Stimulated activated CD4-positive, alpha-beta T cell treated with anti-CD3 and anti-CD28 coated beads, TNF-alpha, amount 100 ng/mL, for 24 hours (primary cell): ENCODE measurements around the gene CLPTM1L.
"Not testable (repeated sequence)": the region's sequence is repeated elsewhere in the genome, so short reads cannot be mapped to it uniquely, and the experiment has no call there.

Experiments
- DNase-seq, 3 experiments: peaks; one replicate each; pipeline ENCODE4 v3.0.0-alpha.2; 2020; ENCODE audit warnings: low read depth in 3 of 3

Gene CLPTM1L

DNA sequence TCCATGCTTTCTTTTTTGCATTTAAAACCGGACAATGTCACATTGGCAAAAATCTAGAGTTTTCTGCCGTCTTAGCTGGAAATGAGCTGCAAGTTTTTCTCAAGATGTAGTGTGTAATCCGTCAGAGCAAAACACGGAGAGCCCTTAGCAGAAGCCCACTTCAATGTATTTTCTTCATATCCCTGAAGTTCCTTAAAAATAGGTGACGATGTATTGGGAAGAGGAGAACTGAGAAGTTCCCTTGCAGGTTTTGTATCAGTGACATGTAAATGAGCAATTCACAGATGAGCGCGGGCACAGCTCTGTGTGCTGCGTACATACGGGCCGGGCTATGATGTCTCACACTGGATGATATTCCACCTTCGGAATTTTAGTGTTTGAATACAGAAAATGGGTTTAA lies 14.8 kb upstream of the CLPTM1L start:
- no peak for DNase-seq

- DNase-seq: no peak
Measured at GRCh38 chr5:1359031-1359645, 14.2 kb upstream of the CLPTM1L start.

DNA sequence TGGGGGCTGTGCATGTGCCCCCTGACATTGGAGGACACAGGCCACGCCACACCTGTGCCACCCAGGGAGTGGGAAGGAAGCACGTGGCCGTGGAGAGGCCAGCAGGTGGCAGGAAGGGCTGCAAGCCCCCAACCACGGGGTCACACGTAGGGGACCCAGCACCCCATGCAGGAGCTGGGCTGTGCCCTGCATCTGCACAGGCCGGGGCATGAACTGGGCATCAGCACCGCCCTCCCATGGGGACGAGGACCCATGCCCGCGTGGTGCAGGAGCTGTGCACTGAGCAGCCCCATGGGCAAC lies 13.8 kb upstream of the CLPTM1L start:
- DNase-seq: no peak

- no peak for DNase-seq
Measured at GRCh38 chr5:1357946-1358725, 13.2 kb upstream of the CLPTM1L start.

- DNase-seq: no peak
Measured at GRCh38 chr5:1356873-1357787, 12.2 kb upstream of the CLPTM1L start.

- no peak for DNase-seq
Measured at GRCh38 chr5:1354576-1354975, 9.7 kb upstream of the CLPTM1L start.

DNA sequence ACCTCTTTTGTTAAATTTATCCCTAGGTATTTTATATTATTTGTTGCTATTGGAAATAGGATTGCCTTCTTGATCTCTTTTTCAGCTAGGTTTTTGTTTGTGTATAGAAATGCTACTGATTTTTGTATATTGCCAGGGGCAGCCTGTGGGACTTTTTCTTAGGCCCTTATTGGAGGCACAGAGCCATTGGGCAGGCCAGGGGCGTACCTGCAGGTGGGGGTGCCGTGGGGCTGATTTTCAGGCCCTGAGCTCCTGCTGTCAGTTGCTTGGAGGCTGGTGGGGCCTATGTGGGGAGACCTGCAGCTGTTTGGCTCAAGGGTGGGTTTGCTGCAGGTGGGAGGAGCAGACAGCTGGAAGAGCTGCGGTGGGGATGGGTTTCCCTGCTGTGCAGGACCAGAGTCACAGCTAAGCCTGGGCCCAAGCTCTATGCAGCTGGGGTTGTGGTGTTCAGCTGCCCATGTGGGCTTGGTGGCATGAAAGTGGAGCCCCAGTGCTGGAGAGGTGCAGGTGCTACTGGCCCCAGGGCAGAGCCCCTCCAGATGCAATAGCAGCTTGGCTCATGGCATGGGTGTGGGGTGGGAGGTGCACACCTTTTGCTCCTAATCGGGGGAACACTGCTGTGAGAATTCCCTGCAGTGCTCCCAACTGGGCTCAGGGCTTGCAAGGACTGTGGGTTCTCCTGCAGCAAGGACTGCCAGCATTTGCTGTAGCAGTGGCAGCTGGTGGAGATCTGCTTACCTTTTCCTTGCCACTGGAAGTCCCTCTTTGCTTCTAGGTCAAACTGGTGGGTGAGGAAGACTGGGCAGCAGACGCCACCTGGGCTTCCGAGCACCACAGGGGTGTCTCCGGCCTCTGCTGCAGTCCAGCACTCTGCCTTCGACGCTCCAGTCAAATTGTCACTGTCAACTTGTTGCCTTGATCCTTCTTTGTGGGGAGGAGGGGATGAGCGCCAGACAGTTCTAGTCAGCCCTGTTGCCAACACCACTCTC lies 7.6 kb upstream of the CLPTM1L start:
- no peak for DNase-seq

- no peak for DNase-seq
Measured at GRCh38 chr5:1351156-1351555, 6.3 kb upstream of the CLPTM1L start.

- no peak for DNase-seq
Measured at GRCh38 chr5:1349246-1349645, 4.3 kb upstream of the CLPTM1L start.

- DNase-seq: no peak
Measured at GRCh38 chr5:1348986-1349245, 4.0 kb upstream of the CLPTM1L start.

DNA sequence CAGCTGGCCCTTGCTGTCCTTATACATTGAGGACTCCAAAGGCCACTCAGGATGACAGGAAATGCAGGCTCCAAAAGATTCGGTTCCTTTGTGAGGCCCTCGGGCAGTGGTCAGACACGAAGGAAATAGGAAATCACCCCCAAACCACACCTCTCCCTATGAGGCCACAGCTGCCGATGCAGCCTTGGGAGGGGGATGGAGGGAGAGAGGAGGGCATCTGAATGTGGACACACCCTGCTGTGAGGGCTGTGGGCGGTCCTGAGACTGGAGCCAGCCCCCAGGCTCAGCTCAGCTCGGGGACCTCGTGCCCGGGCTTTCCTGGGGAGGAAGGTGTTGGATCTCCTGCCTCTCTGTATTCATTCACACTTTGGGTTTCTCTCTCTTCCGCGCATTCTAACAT lies 2.7 kb upstream of the CLPTM1L start:
- DNase-seq: no peak

DNA sequence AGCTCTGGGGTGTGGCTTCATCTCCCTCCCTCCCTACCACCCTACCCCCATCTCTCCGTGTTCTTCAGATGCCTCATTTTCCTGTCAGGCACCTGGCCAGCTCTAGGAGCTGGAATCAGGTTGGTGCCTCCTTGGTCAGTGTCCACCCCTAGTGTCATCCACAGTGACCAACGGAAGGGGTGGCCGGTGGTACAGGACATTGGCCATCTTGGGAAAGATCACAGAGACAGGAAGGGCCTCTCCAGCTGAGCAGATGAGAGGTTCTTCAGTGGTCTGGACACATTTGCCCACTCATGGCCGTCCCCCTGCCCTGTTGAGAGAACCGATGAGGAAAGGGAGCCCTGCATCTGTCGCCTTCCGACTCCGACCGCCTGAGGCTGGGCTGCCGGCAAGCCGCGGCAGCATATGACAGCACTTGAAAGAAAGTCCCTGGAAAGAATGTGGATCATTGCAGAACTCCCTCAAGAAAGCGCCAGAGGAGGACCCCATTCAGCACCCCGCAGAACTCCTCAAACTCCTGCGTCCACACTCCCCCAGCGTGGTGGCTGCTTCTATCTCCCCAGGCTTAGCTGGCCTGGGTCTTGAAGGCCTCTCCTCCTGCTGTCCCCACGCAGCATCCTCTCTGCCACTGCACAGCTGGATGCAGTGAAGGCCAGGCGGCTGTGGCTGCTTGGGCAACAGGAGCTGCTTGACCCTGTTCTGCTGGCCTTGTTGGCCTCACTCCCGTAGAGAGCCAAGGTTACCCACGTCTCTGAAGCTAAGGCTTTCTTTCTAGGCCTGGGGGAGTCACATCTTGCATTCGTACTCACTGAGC lies 1.9 kb upstream of the CLPTM1L start:
- no peak for DNase-seq

- no peak for DNase-seq
Measured at GRCh38 chr5:1345876-1346626, 1.2 kb upstream of the CLPTM1L start.

DNA sequence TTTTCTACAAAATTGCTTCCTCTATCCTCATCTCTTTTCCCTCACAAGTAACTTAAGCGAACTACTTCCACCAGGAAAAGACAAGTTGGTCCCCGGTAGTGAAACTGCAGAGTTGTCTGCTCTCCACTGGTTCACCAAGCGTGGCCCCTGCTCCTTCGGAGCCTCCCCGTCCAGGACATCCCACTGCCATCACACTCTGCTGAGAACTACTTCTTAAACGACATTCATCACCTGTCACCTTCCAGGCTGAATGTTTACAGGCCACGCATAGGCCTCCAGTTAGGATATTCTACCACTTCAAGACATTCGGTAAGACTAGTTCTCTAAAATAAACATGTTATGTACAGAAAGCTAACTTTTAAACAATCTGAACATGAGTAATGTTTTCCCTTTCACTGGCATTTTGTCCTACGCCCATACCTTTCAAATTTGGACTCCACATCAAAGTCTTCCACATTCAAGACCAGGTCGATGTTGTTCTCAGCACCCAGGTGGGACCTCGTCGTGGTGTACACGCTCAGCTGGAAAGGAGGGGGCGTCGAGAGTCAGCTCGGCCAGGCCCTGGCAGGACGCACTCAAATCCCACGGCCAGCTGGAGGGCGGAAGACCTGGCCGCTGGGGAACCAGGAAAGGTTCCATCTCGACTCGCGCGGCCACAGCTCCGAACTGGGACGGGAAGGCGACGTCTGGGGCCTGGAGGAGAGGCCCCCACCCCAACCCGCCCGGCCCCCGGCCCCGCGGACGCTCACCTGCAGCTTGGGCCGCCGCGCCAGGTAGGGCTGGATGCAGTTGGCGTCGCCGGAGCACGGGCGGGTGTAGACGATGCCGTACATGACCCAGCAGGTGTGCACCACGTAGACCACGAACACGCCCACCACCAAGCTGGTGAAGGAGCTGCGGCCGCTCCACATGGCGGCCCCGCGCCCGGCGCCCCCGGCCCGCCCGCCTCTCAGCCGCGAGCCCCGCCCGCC lies 683 bp downstream of the CLPTM1L start:
- DNase-seq: no peak

GRCh38 chr5:1343315-1343751 lies 1.6 kb downstream of the CLPTM1L start:
- no peak for DNase-seq

- not testable (repeated sequence) for DNase-seq
Measured at GRCh38 chr5:1342711-1343110, 2.2 kb downstream of the CLPTM1L start.

GRCh38 chr5:1342268-1342667 lies 2.6 kb downstream of the CLPTM1L start:
- DNase-seq: no peak

GRCh38 chr5:1341863-1342262 lies 3.0 kb downstream of the CLPTM1L start:
- DNase-seq: no peak

DNA sequence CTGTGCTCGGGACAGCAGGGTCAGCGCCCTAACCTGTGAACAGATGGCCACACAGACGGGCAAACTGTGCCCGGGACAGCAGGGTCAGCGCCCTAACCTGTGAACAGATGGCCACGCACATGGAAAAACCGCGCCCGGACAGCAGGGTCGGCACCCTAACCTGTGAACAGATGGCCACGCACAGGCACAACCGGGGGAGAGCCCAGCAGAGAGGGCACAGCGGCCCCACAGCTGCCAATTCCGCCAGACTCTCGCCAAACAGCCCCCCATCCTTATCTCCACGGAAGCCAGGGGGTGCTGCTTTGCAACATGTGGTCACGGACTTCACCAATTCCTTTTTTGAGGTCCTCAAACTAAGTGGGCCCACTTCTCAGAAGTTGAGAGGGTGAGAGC lies 5.1 kb downstream of the CLPTM1L start:
- DNase-seq: not testable (repeated sequence)
